IMR-90 (cell line): ENCODE measurements around the gene IRF4. TPM values are rescaled to one million over a fixed set of nuclear protein-coding genes. Genes with fewer than 3 reads are reported as not detected.

ENCODE experiments used
- ATAC-seq: fragments of 200-7000 bp; cut with Tn5 transposase; 2 replicates; pipeline ENCODE4 v1.9.1; 2020; ENCODE audit warnings: low read depth, mild to moderate bottlenecking, moderate library complexity
- BruUV-seq: library from RNA; stranded (reverse); fragments of 400-500 nt; replicated peaks from 2 replicates; lab custom pipeline; 2021; lab: Mats Ljungman, UMichigan
- CTCF ChIA-PET: fragments of 300-600 bp; formaldehyde crosslinking; extraction: SDS; loops from one replicate; lab custom pipeline; 2021; ENCODE audit warnings: antibody characterized with exemption; lab: Yijun Ruan, JAX
- POLR2A ChIA-PET: fragments of 300-600 bp; sonication (Branson Sonifier 250); formaldehyde crosslinking; loops from one replicate; lab custom pipeline; 2022; ENCODE audit warnings: antibody characterized with exemption; ENCODE audit not compliant: unreplicated experiment; lab: Charles Lee
- DNase-seq: peaks from one replicate; pipeline ENCODE4 v3.0.0; 2013
- H2AFZ ChIP-seq: replicated peaks from 2 replicates; pipeline ENCODE3; 2013; ENCODE audit warnings: low read length, mild to moderate bottlenecking; ENCODE audit not compliant: poor library complexity
- H2AK5ac ChIP-seq: 2 replicates; pipeline ENCODE4 v1.6.1; 2013; ENCODE audit warnings: low read depth, low read length, inconsistent platforms
- H2AK9ac ChIP-seq: replicated peaks from 2 replicates; pipeline ENCODE3; 2013; ENCODE audit warnings: mild to moderate bottlenecking, low read depth, low read length, moderate library complexity; ENCODE audit not compliant: poor library complexity
- H2BK120ac ChIP-seq: 2 replicates; pipeline ENCODE4 v1.6.1; 2013; ENCODE audit warnings: low read depth, low read length, inconsistent platforms
- H2BK15ac ChIP-seq: 3 replicates; pipeline ENCODE4 v1.6.1; 2013; ENCODE audit warnings: low read depth, low read length, inconsistent platforms
- H2BK20ac ChIP-seq: 2 replicates; pipeline ENCODE4 v1.6.1; 2013; ENCODE audit warnings: low read depth, mild to moderate bottlenecking, inconsistent platforms, low read length, moderate library complexity
- H2BK5ac ChIP-seq: 2 replicates; pipeline ENCODE4 v1.6.1; 2013; ENCODE audit warnings: mild to moderate bottlenecking, low read depth, low read length, inconsistent platforms; ENCODE audit not compliant: poor library complexity, severe bottlenecking
- H3K14ac ChIP-seq: replicated peaks from 2 replicates; pipeline ENCODE4 v1.6.1; 2013; ENCODE audit warnings: low read depth, low read length, inconsistent platforms
- H3K18ac ChIP-seq: 2 replicates; pipeline ENCODE4 v1.6.1; 2013; ENCODE audit warnings: low read depth, low read length, control low read depth
- H3K23ac ChIP-seq: 2 replicates; pipeline ENCODE4 v1.6.1; 2013; ENCODE audit warnings: low read depth, low read length, inconsistent platforms
- H3K27ac ChIP-seq: 2 replicates; pipeline ENCODE4 v1.5.1; 2013; ENCODE audit warnings: mild to moderate bottlenecking, control low read depth, low read length; ENCODE audit not compliant: insufficient read depth
- H3K27me3 ChIP-seq: 2 replicates; pipeline ENCODE4 v1.6.1; 2013; ENCODE audit warnings: low read length; ENCODE audit not compliant: control insufficient read depth, insufficient read depth
- H3K36me3 ChIP-seq: 2 replicates; pipeline ENCODE4 v1.6.1; 2013; ENCODE audit warnings: low read length, mixed read lengths; ENCODE audit not compliant: control insufficient read depth, insufficient read depth
- H3K4ac ChIP-seq: 2 replicates; pipeline ENCODE4 v1.6.1; 2013; ENCODE audit warnings: low read depth, low read length, inconsistent platforms
- H3K4me1 ChIP-seq: 2 replicates; pipeline ENCODE4 v1.6.1; 2013; ENCODE audit warnings: low read length, mixed read lengths; ENCODE audit not compliant: control insufficient read depth, insufficient read depth
- H3K4me2 ChIP-seq: 2 replicates; pipeline ENCODE4 v1.6.1; 2013; ENCODE audit warnings: low read depth, mild to moderate bottlenecking, control low read depth, low read length, moderate library complexity
- H3K4me3 ChIP-seq: 2 replicates; pipeline ENCODE4 v1.5.1; 2013; ENCODE audit warnings: low read depth, mild to moderate bottlenecking, control low read depth, low read length, moderate library complexity; ENCODE audit not compliant: insufficient read depth
- H3K56ac ChIP-seq: 2 replicates; pipeline ENCODE4 v1.6.1; 2013; ENCODE audit warnings: low read length, inconsistent platforms; ENCODE audit not compliant: insufficient read depth; ENCODE audit errors: extremely low read depth
- H3K79me1 ChIP-seq, 2 experiments: 2 replicates each; pipeline ENCODE4 v1.6.1; 2013; ENCODE audit warnings: low read length in 2 of 2, inconsistent platforms in 1 of 2, low read depth in 1 of 2
- H3K9ac ChIP-seq: 2 replicates; pipeline ENCODE4 v1.6.1; 2013; ENCODE audit warnings: low read depth, low read length, control low read depth
- H3K9me1 ChIP-seq: 2 replicates; pipeline ENCODE4 v1.6.1; 2013; ENCODE audit warnings: low read length, inconsistent platforms; ENCODE audit not compliant: insufficient read depth
- H3K9me3 ChIP-seq: 2 replicates; pipeline ENCODE4 v1.6.1; 2013; ENCODE audit warnings: low read length; ENCODE audit not compliant: control insufficient read depth, insufficient read depth
- H4K20me1 ChIP-seq: 2 replicates; pipeline ENCODE4 v1.6.1; 2013; ENCODE audit warnings: low read length, inconsistent platforms; ENCODE audit not compliant: insufficient read depth
- H4K5ac ChIP-seq: 2 replicates; pipeline ENCODE4 v1.6.1; 2013; ENCODE audit warnings: mild to moderate bottlenecking, low read depth, low read length, control low read depth
- H4K8ac ChIP-seq, 2 experiments: 2 replicates each; pipeline ENCODE4 v1.6.1; 2013; ENCODE audit warnings: low read depth in 2 of 2, low read length in 2 of 2, control low read depth in 1 of 2, inconsistent platforms in 1 of 2
- H4K91ac ChIP-seq: 2 replicates; pipeline ENCODE4 v1.6.1; 2013; ENCODE audit warnings: low read depth, low read length, inconsistent platforms; ENCODE audit not compliant: insufficient read depth
- RAD21 ChIP-seq: IDR thresholded peaks from 2 replicates; pipeline ENCODE4 v1.6.1; 2012; ENCODE audit warnings: low read length, improper control_type of control experiment
- WGBS, 2 experiments: methylation state at CpG; one replicate each; pipeline versions ENCODE4 v1.1.5 to v1.1.7; 2013; ENCODE audit warnings: missing lambda C conversion rate in 2 of 2; ENCODE audit not compliant: insufficient read length in 1 of 2; ENCODE audit errors: extremely low coverage in 2 of 2; 5-methylcytosine and 5-hydroxymethylcytosine counted together
- dilution Hi-C: fragments of 300-500 bp; cut with HindIII; formaldehyde crosslinking; loops from one replicate; pipeline ENCODE4 v1.14.3; 2018; ENCODE audit warnings: low sequenced_read_pairs; ENCODE audit not compliant: unreplicated experiment
- in situ Hi-C: fragments of 300-500 bp; cut with MboI; formaldehyde crosslinking; loops from 3 replicates; pipeline ENCODE4 v1.14.3; 2019; ENCODE audit warnings: low sequenced_read_pairs, inconsistent platforms, mixed read lengths
- intact Hi-C: fragments of 100-400 bp; cut with micrococcal nuclease; formaldehyde crosslinking; loops from 2 replicates; pipeline ENCODE4 v1.10.0; 2022
- polyA plus RNA-seq, 3 experiments: library from polyadenylated mRNA; depleted of rRNA; stranded (reverse); fragments of >200 nt; gene quantifications; 2 replicates each; pipeline ENCODE4 v1.2.3, GENCODE V29; 2012; ENCODE audit warnings: low replicate concordance in 1 of 3
- total RNA-seq: library from RNA; depleted of rRNA; stranded (reverse); fragments of >200 nt; gene quantifications from 2 replicates; pipeline ENCODE4 v1.2.3, GENCODE V29; 2012

IRF4 gene
- total and polyA plus RNA-seq, 2 of the 4 experiments (the other 2 are of a cell fraction): not detected

GRCh38 chr6:456358-456867, 64.9 kb downstream of the IRF4 start:
- H3K23ac ChIP-seq: no peak overlapping the region
- H3K14ac ChIP-seq: no peak overlapping the region
- H2BK20ac ChIP-seq: no peak overlapping the region
- ChIA-PET CTCF (no interaction called here), POLR2A (no interaction called here)
- H3K9ac ChIP-seq: no peak overlapping the region
- WGBS, 2 experiments: no CpG with 5 or more reads among the region's 5 CpGs
- H2AK9ac ChIP-seq: no peak overlapping the region
- no peak for DNase-seq
- no peak overlapping the region for H3K27ac ChIP-seq
- H2BK15ac ChIP-seq: no peak overlapping the region
- peaks cover 2% of the 10 kb centered on the region; the same call in 1 of the 2 replicates for H3K9me3 ChIP-seq
- no peak overlapping the region for H2AK5ac ChIP-seq
- in situ Hi-C loops (no loop called here), dilution Hi-C loops (no loop called here), intact Hi-C loops (no loop called here)
- no peak overlapping the region for H3K4me2 ChIP-seq
- H3K18ac ChIP-seq: no peak overlapping the region
- no peak overlapping the region for H2BK5ac ChIP-seq
- H3K56ac ChIP-seq: no peak overlapping the region
- H3K4ac ChIP-seq: no peak overlapping the region
- no peak overlapping the region for H2AFZ ChIP-seq
- no TSS peak for BruUV-seq
- H4K8ac ChIP-seq: no peak overlapping the region
- peaks cover 10% of the 10 kb centered on the region for H3K27me3 ChIP-seq
- H3K36me3 ChIP-seq: no peaks in the 10 kb centered on the region
- no peak overlapping the region for H4K91ac ChIP-seq
- no peaks in the 10 kb centered on the region for H3K9me1 ChIP-seq
- no peak overlapping the region for H4K5ac ChIP-seq
- ATAC-seq: no peak
- H3K79me1 ChIP-seq: no peaks in the 10 kb centered on the region
- H3K4me3 ChIP-seq: no peak overlapping the region
- H3K4me1 ChIP-seq: no peaks in the 10 kb centered on the region
- no peak overlapping the region for H2BK120ac ChIP-seq
- no peak for TF ChIP-seq RAD21
- no peaks in the 10 kb centered on the region for H4K20me1 ChIP-seq
